GM19372 (cell line): ENCODE data around the gene MAJIN.
"Not testable (repeated sequence)": the region's sequence is repeated elsewhere in the genome, so short reads cannot be mapped to it uniquely, and the experiment has no call there.

Experiments used
- ATAC-seq: cut with Tn5 transposase; IDR thresholded peaks from one replicate; pipeline ENCODE4 v1.9.1; 2021; ENCODE audit warnings: mild to moderate bottlenecking, low read depth, moderate library complexity; ENCODE audit not compliant: unreplicated experiment

MAJIN gene, protein sequence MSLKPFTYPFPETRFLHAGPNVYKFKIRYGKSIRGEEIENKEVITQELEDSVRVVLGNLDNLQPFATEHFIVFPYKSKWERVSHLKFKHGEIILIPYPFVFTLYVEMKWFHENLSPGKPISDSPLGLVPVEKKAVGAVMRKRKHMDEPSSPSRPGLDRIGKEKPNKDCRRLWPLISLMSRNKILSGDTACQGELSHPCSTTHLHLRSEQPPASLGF

DNA sequence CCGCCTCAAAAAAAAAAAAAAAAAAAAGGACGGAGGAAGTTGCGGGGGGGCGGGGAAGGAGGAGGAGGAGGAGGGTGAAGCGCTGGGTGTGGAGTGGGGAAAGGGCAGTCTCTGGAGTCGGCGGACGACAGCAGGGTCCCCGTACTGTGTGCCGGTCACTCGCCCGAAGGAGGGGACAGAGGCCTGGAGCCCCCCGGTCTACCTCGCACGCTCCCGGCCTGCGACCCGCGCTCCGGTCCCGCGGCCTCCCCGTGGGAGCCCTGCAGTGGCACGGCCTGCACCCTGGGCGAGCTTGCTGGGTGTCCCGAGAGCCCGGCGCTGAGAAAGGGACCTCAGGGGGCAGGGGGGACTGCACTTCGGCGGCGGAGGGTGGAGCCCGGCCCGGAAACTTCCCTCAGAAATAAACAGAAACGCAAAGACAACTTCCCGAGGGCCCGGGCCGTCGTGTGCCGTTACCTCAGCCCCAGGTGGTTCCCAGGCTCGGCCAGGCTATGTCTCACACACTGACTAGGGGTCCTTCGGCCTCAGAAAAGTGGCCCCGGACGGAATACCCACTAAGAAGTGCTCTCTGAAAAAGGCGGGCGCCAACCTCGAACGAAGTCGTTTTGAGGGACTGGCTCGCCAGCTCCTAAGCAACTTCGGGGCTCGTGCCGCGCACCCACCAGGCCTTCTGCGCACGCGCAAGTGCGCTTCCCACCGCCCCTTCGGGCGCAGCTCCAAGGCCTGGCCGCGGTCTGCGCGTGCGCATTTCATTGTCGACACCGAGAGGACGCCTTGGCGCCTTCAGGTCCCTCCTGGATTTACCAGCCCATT, at the start of gene MAJIN:
Gene MAJIN (minus strand): TSS at position 688 of the 813 bp plus-strand sequence. CDS start 12,703 bp downstream, outside the sequence.
- no peak for ATAC-seq

DNA sequence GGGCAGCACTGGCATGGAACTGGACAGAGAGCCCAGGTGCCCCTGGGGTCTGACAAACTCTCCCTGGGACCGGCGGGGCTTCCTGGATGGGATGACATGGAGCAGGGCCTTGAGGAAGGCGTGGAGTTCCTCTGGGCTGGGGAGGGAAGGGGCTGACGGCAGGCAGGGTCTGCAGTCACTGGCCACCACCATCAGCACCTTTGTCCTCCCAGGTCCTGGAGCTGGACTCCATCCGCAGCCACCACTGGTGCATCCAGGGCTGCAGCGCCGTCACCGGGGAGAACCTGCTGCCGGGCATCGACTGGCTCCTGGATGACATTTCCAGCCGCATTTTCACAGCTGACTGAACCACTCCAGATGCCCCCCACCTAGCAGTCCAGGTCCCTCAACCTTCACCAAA, 49.6 kb upstream of the MAJIN start:
- ATAC-seq = no peak

DNA sequence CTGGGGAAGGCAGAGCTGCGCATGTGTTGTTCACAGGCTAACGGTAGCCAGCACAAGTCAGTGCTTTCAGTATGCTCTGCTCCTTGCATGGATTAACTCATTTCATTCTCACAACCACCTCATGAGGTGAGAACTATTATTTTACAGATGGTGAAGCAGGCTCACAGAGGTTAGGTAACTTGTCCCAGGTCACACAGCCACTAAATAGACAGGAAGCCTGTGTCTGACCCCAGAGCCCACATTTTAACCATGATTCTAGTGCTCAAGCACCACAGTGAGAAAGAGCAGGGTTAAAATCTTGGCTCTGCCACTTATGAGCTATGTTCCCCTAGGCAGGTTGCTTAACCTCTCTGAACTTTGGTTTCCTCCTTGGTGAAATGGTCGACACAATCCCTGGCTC, 49.1 kb upstream of the MAJIN start:
- ATAC-seq = no peak

DNA sequence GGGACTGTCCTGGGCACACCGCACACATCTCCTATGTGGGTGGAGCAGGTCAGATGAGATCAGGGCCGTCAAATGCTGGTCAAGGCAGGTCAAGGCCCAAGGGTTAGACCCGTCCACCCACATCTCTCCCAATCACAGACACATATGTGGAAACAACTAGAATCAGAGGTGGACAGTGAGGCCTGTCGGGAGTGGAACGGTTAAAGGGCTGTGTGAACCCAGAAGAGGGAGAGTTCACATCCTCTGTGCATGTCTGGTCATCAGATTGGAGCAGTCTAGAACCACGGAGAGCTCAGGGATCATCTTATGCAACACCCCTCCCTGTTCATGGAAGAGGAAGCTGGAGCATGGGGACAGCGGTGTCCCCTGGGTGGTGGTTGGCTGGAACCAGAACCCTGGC, 47.9 kb upstream of the MAJIN start:
- no peak for ATAC-seq

DNA sequence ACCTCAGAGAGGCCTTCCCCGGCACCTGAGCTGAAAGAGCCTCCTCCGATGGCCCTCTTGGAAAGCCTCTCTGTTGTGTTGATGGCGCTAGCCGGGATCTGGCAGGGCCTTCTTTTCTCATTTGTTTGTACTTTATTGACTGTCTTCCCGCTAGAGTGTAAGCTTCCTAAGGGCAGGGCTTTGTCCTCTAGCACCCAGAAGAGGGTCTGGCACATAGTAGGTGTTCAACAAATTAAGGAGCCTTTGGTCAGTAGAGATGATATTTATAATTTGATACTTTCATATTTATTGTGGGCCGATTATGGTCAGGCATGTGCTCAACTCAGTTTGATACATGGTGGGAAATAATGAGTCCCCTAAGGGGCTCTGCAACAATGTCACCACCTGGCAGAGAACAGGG, 46.0 kb upstream of the MAJIN start:
- ATAC-seq = no peak

DNA sequence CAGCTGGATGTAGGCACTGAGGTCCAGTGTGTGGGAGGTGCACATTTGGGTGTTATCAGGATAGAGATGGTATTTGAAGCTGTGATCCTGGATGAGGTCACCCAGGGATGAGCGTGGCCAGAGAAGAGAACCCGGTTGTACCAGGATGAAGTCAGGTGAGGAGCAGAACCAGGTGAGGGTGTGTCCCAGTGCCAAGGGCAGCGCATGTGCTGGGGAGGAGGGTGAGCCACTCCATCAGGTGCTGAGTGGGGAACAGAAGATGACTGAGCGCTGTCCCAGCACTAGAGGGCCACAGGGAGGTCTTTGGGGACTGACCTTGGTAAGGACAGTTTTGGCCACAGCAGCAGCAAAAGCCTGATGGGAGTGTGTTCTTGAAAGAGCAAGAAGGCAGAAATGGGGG, 44.8 kb upstream of the MAJIN start:
- no peak for ATAC-seq

GRCh38 chr11:65014726-65015227, 42.9 kb upstream of the MAJIN start:
- no peak for ATAC-seq

DNA sequence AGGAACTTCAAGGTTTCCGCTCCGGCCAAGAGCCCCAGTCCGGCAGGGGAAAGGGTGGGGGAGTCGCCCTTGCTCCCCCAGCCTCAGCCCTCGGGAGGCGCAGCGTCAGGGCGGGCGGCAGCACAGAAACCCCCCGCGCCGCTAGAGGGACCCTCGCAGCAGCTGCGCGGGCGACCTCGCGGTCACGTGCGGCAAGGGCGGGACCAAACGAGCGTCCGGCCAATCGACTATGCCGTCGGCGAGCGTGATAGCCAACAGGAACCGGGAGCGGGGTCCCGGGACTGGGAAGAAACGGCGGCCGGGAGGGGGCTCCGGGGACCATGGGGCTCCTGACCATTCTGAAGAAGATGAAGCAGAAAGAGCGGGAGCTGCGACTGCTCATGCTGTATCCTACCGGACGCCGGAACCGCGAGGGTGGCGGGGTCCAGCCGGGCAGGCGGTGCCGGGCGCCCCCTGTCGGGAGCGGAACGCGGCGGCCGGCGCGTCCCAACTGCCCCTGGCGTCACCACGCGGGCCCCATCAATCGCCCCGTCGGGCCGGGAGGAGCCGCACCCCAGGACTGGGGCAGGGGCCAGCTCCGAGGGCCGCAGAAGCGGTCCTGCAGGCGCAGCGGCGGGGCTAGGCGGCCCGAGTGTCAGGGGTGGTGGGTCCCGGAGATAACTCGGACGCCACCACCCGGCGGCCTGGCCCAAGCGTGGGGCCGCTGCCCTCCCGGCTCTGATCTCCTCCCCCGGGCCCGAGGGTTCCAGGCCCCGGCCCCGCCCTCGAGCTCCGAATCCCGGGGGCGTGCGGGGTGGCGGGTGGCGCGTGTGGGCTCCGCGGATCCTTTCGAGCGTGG, 42.2 kb upstream of the MAJIN start, which contains the start of gene ARL2:
Gene ARL2 (plus strand): TSS at position 273 of the 838 bp plus-strand sequence. CDS start 48 bp downstream, at position 321.
- peak; percentile 68 for ATAC-seq

- ATAC-seq = peak; percentile 63
These were observed 41.4 kb upstream of the MAJIN start for GRCh38 chr11:65013130-65013887.

DNA sequence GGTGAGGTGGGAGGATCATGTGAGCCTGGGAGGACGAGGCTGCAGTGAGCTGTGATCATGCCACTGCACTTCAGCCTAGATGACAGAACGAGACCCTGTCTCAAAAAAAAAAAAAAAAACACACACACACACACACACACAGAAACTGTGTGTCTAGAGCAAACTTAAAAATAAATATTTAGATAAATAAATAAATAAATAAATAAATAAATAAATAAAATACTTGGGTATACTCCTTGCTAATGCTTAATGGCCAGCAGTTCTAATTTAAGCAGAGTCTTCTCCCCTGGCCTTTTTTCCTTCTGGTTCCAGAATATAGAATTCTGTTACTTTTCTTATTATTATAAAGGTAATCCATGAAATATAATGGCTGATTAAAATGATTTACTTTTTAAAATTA, 37.0 kb upstream of the MAJIN start:
- ATAC-seq = no peak

DNA sequence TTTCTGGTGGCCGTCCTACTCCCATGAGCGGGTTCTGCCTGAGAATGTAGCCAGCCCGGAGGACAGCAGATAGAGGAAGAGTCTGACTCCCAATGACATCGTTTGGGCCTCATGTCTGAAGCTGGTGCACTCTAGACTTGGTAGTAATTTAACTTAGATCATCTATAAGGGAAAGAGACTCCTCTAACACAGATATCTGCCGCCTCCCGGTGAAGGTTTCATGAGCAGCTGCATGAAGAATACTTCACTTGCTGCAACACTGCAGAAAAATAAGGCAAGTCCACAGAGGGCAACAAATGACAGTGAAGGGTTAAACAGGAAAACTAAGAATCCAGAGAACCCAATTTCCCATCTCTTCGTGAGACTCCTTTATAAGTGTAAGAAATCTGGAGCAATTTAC, 36.1 kb upstream of the MAJIN start:
- no peak for ATAC-seq

DNA sequence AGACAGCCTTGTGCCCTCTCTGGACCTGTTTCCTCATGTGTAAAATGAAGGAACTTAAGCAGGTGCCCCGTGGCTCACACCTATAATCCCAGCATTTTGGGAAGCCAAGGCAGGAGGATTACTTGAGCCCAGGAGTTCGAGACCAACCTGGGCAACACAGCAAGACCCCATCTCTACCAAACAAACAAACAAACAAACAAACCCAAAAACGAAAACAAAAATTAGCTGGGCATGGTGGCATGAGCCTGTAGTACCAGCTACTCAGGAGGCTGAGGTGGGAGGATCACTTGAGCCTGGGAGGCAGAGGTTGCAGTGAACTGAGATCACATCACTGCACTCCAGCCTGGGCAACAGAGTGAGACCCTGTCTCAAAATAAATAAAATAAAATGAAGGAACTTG, 32.1 kb upstream of the MAJIN start:
- ATAC-seq = not testable (repeated sequence)

DNA sequence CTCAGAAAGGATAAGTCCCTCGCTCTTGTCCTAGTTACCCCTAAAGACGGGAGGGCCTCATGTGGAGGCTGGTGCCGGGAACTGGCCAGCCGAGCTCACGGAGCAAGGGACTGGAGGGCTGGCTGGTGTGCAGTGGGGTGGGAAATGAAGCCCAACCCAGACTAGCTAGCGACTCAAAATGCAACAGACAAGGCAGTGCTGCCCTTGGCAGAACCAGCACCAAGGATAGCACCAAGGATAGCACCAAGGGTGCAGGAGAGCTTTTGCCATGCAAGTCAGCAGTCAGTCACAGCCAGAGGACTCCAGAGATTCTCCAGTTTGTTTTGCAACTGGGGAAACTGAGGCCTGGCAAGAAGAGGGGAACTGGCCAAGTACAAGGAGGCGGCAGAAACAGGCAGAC, 31.4 kb upstream of the MAJIN start:
- no peak for ATAC-seq

DNA sequence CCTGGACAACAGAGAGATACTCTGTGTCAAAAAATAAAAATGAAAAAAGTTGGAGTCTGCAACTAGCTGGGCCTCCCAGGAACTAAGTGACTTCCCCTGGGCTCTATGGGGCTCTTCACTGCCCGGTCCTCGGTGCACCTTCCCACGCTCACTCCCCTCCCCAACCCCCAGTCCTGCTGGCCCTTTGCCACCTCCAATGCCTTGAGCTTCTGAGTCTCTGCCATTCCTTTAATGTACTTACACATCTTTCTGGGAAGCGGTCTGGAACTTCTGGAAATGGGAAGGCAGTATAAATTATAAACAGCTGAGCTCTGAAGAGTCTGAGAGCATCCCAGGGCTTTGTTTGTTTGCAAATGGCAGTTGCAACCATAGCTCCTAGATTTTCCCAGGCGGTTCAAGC, 30.8 kb upstream of the MAJIN start:
- no peak for ATAC-seq

DNA sequence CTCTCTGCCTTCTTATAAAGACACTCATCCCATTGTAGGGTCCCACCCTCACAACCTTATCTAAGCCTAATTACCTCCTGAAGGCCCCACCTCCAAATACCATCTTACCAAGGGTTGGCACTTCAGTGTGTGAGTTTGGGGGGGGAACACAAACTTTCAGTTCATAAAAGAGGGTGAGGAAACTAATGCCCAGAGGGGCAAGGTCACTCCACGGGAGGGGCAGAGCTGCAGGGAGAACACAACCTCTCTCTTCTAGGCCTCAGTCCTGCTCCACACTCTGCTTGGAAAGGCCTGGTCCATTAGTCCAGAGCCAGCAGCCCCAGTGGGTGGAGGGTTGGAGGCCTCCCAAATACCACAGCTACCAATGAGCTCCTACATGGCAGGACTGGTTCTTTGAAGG, 27.6 kb upstream of the MAJIN start:
- no peak for ATAC-seq

DNA sequence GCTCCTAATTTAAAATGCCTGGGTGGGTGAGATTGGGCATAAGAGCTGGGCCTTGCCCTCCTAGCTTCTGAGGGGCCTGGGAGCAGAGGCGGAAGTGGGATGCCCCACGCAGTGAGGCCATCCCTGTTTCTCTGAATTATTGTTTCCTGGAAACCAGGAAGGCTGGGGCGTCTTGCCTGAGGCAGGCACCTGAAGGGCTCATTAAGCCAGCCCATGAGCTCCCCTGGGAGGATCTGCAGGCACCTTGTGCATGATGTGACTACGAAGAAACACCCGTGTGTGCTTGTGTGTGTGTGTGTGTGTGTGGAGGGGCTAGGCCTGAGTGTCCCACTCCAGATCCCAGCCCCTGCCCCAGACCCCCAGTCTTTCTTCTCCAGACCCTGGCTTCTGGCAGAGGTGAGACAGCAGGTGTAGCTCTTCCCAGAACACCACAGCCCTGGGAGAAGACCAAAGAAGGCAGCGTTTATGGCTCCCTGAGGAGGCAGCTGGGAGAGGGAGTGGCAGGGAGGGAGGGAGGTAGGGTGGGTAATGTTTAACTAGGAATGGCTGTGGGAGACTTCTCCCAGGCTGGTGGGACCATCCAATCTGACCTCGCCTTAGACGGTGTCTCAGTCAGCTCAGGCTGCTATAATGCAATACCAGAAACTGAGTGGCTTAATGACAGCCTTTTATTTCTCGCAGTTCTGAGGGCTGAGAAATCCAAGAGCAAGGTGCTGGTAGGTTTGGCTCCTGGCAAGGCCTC, 27.0 kb upstream of the MAJIN start:
- no peak for ATAC-seq

GRCh38 chr11:64998141-64998540, 26.2 kb upstream of the MAJIN start:
- no peak for ATAC-seq

- ATAC-seq = no peak
These were observed 24.9 kb upstream of the MAJIN start, which contains the start of gene BATF2 for GRCh38 chr11:64996710-64997380. BATF2 (minus strand) TSS chr11:64996971; CDS start chr11:64996914, 57 bp downstream.

DNA sequence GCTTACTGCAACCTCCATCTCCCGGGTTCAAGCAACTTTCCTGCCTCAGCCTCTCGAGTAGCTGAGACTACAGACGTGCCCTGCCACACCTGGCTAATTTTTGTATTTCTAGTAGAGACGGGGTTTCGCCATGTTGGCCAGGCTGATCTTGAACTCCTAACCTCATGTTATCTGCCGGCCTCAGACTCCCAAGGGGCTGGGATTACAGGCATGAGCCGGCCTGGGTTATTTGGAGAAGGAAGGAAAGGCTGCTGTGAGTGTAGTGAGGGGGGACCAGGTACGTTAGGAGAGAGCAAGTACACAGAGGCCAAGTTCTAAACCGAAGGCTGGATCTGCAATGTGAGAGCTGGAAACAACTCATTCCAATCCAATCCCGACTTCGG, 24.4 kb upstream of the MAJIN start:
- ATAC-seq = no peak
